DMS53 treated with DMSO at 0.1 percent for 48 hours (cell line): Measurements from ENCODE around the gene BAZ1A.
A peak's percentile ranks its signal among the peaks of the same experiment; 100 is the strongest.

Experiments used
- DNase-seq: peaks from one replicate; lab custom pipeline; 2025; ENCODE audit not compliant: unreplicated experiment; lab: John Stamatoyannopoulos, UW

Gene BAZ1A

GRCh38 chr14:34723867-34724266 is 151.3 kb downstream of the BAZ1A start:
- no peak for DNase-seq

DNA sequence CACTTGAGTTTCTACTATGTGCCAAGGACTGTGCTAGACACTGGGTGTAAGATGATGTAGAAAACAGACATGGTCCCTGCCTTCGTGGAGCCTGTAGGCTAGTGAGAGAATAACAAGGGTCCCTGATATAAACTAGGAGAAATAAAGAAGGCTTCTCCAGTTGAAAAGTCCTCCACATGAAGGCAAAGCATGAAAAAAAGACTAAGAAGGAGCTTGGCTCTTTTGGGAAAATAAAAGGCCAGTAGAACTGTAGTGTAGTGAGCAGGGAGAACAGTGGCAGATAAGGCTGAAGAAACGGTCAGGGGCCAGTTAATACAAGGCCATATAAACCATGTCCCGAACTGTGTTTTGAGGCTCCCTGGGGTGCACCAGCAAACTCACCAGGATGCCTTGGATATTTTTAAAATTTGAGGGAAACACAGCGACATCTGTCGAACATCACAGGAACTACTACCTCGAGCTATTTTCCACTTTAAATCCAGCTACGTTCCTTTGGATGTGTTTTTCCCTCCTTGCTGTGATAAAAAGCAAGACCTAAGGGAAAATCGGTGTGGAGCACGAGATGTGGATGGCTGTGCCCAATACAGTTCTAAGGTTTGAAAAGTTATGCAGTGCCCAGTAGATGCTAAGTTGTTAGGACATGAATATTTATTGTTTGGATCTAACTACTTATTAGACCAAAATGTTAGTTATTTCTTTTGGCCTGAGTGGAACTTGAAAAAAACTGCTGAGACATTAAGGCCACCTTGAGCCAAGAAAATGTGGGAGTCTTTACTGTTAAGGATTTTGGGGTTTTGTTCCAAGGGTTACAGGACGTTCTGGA is 152.2 kb downstream of the BAZ1A start:
- DNase-seq, result peak; percentile 42

DNA sequence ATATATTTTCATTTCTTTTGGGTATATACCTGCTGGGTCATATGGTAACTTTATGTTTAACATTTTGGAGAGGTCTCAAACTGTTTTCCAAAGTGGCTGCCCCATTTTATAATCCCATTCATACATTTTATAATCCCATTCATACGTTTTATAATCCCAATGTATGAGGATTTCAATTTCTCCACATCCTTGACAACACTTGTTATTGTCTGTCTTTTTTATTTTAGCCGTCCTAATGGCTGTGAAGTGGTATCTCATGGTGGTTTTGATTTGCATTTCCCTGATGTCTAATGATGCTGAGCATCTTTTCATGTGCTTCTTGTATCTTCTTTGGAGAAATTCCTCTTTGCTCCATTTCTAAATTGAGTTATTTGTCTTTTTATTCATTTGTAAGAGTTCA is 154.0 kb downstream of the BAZ1A start:
- no peak for DNase-seq

GRCh38 chr14:34718750-34719304 is 156.3 kb downstream of the BAZ1A start:
- DNase-seq, result no peak

- no peak for DNase-seq
Measured at GRCh38 chr14:34715127-34715863, 159.9 kb downstream of the BAZ1A start.

GRCh38 chr14:34714320-34715126 is 160.6 kb downstream of the BAZ1A start, which contains the start of gene CFL2:
Gene CFL2 (minus strand): TSS chr14:34714593. CDS start chr14:34714540, 53 bp downstream.
- peak; percentile 22 for DNase-seq

DNA sequence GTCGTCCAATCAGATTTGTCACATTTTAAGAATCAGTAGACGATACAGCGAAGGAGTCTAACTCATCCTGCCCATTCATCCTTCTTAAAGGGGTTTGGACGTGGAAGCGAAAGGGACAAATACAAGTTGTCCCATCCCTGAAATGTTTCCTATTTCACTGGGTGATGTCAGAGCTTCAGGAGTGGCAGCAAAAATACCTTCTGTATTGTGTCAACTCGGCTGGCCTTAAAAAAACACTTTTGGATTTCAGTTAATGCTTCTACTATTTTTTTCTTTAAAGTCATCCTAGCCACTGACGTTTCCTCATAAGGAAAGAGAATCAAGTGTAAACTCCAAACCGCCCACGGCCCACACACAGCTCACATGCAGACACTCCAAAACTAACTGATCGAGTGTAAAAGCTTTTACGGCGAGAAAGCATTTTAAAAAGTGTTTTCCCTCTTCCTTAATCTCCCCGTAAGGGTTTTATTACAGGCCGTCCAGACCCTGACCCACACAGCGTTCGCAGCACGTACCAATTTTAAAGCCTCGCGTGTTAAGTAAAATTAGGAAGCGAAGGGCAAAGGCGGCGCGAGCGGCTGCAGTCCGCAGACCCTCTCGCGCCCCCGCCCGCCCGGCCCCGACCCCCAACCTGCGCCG is 161.4 kb downstream of the BAZ1A start:
- no peak for DNase-seq

DNA sequence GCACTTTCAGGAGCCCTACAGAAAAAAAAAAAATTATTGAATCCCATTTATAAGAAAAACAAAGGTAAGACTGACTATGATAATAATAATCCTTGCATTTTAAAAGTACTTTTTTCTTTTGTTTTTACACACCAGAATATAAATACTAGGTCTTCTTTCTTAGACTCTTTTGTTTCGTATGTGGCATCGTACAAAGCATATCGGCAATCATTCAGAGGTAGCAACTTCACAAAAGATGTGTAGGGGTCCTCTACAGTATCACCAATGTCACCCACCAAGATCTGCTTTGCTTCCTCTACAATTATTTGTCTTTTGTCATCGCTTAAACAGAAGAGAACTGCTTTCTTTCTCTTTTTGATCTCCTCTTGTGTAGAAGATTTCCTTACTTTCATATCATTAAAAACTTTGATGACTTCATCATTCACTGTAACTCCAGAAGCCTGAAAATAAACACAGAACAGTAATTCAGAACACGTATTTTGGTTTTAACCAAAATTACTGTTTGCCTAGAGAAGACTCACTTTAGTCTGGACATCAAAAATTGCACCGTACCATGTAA is 162.0 kb downstream of the BAZ1A start:
- DNase-seq, result no peak

GRCh38 chr14:34711796-34712712 is 163.1 kb downstream of the BAZ1A start:
- DNase-seq, result no peak

- DNase-seq, result no peak
Measured at GRCh38 chr14:34711169-34711568, 164.0 kb downstream of the BAZ1A start.

- DNase-seq, result no peak
Measured at GRCh38 chr14:34710744-34711143, 164.4 kb downstream of the BAZ1A start.

GRCh38 chr14:34710006-34710405 is 165.2 kb downstream of the BAZ1A start:
- DNase-seq, result no peak

GRCh38 chr14:34707722-34708121 is 167.4 kb downstream of the BAZ1A start:
- DNase-seq, result no peak
